ENCODE data around the gene BBX. TPM values are rescaled to one million over a fixed set of nuclear protein-coding genes. Genes with fewer than 3 reads are reported as not detected.

Gene BBX
- total and polyA plus RNA-seq, 2 of the 4 experiments (the other 2 are of a cell fraction) = 13.6 to 107 TPM

- peak; percentile 70 for TF ChIP-seq MAFK (IDR thresholded peaks at IDR 0.05; ENCODE audit: low read depth, low read length)
- TF ChIP-seq, protein P1, sequence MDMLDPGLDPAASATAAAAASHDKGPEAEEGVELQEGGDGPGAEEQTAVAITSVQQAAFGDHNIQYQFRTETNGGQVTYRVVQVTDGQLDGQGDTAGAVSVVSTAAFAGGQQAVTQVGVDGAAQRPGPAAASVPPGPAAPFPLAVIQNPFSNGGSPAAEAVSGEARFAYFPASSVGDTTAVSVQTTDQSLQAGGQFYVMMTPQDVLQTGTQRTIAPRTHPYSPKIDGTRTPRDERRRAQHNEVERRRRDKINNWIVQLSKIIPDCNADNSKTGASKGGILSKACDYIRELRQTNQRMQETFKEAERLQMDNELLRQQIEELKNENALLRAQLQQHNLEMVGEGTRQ (IDR thresholded peaks at IDR 0.05; ENCODE audit: low read depth, low read length) = no peak
- TF ChIP-seq SMC3 (IDR thresholded peaks at IDR 0.05; ENCODE audit: low read depth, low read length) = no peak
- Histone ChIP-seq H3K27ac (ENCODE audit: insufficient read depth, low read length) (no peak overlapping the region), H3K36me3 (ENCODE audit: control insufficient read depth, insufficient read depth, low read length) (no peaks in the 10 kb centered on the region), H2BK15ac (ENCODE audit: low read depth, low read length) (no peak overlapping the region), H3K56ac (ENCODE audit: extremely low read depth, insufficient read depth, low read length) (no peak overlapping the region), H3K4me1 (ENCODE audit: control insufficient read depth, insufficient read depth, low read length) (peaks cover 6% of the 10 kb centered on the region), H3K79me1 (ENCODE audit: low read depth in 1 of 2, low read length in 2 of 2) (no peaks in the 10 kb centered on the region), H4K20me1 (ENCODE audit: insufficient read depth, low read length) (no peaks in the 10 kb centered on the region), H3K4me3 (ENCODE audit: insufficient read depth, low read depth, low read length) (no peak overlapping the region), H3K23ac (ENCODE audit: low read depth, low read length) (no peak overlapping the region), H3K27me3 (ENCODE audit: control insufficient read depth, insufficient read depth, low read length) (peaks cover 2% of the 10 kb centered on the region; the same call in 1 of the 2 replicates), H3K9ac (ENCODE audit: low read depth, low read length) (no peak overlapping the region), H2AFZ (replicated peaks; ENCODE audit: low read length, poor library complexity) (no peak overlapping the region), H3K9me3 (ENCODE audit: control insufficient read depth, insufficient read depth, low read length) (no peaks in the 10 kb centered on the region), H2AK9ac (replicated peaks; ENCODE audit: low read depth, low read length, poor library complexity) (no peak overlapping the region), H3K14ac (replicated peaks; ENCODE audit: low read depth, low read length) (no peak overlapping the region), H2AK5ac (ENCODE audit: low read depth, low read length) (no peak overlapping the region), H4K91ac (ENCODE audit: insufficient read depth, low read depth, low read length) (no peak overlapping the region), H3K4me2 (ENCODE audit: low read depth, low read length) (no peak overlapping the region), H3K9me1 (ENCODE audit: insufficient read depth, low read length) (no peaks in the 10 kb centered on the region), H2BK120ac (ENCODE audit: low read depth, low read length) (no peak overlapping the region), H2BK20ac (ENCODE audit: low read depth, low read length) (no peak overlapping the region), H3K18ac (ENCODE audit: low read depth, low read length) (no peak overlapping the region), H4K5ac (ENCODE audit: low read depth, low read length) (no peak overlapping the region), H2BK5ac (ENCODE audit: low read depth, low read length, poor library complexity, severe bottlenecking) (no peak overlapping the region), H4K8ac (ENCODE audit: low read depth in 2 of 2, low read length in 2 of 2) (no peak overlapping the region), H3K4ac (ENCODE audit: low read depth, low read length) (no peak overlapping the region)
- dilution Hi-C loops (cut with HindIII; ENCODE audit: low sequenced_read_pairs, unreplicated experiment) = no loop called here
- no peak for DNase-seq
- intact Hi-C loops (cut with micrococcal nuclease) = no loop called here
- POLR2A ChIA-PET (ENCODE audit: unreplicated experiment) = no interaction called here
- no peak for ATAC-seq (ENCODE audit: low read depth)
- in situ Hi-C loops (cut with MboI; ENCODE audit: low sequenced_read_pairs) = no loop called here
- CTCF ChIA-PET = no interaction called here
- BruUV-seq (replicated peaks) = no TSS peak
- WGBS, 2 experiments (ENCODE audit: extremely low coverage in 2 of 2, insufficient read length in 1 of 2) = no CpG with 5 or more reads among the region's 1 CpG
These were observed 295.3 kb downstream of the BBX start for GRCh38 chr3:107818025-107818424.

Measured in IMR-90 (cell line).